AG08395 (cell line): ENCODE data around the gene CHSY1.

ENCODE experiments used
- DNase-seq: peaks from one replicate; pipeline ENCODE4 v3.0.0; 2012; ENCODE audit warnings: mixed read lengths, low spot score

The CHSY1 gene

GRCh38 chr15:101151288-101151687 lies 100.6 kb downstream of the CHSY1 start:
- DNase-seq = no peak

DNA sequence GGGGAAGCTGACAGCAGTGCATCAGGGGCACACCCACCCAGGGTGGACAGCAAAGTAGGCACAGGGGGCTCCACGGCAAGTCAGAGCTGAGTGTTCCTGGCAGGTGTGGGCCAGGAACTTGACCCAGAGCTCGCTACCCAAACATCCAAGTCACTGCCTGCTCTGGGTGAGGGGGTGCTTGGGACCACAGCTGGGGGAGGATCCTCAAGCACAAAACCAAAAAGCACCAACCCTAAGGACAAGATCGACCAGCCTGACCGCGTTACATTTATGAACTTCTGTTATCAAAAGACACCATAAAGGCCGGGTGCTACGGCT lies 101.2 kb downstream of the CHSY1 start:
- DNase-seq = no peak

DNA sequence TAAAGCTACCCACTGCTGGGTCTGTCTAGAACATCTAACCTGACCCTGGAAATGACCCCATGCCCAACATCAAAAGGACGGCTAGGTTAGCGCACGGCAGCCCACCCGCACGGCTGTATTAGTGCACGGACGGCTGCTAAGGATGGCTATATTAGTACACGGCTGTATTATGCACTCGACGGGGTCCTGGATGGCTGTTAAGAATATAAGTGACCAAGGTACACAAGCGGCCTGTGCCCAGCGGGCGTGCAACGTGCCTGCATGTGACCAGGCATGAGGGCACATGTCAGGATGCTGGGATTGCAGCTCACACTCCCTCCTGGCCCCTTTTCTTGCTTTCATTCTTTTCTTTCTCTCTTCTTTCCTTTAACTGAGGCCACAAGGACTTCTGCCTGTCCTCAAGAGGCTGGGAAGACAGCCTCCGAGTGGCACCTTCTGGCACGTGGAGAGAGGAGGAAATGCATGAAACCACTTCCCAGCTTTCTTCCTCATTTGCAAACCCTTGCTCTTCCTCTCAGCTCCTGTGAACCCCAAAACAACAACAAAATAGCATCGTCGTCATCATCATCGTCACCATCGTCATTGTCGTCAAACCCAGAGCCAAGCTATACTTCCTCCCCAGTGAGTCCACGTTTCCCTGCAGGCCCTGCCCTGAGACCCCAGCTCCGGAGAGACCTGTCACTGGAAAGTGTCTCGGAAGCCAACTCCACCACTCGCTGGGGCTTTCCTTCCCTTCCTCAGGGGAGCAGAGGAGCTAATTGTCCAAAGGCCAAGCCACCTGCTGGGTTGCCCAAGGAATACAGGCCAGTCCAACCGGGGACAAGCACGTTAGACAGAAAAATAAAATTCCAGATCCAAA lies 101.8 kb downstream of the CHSY1 start:
- no peak for DNase-seq

DNA sequence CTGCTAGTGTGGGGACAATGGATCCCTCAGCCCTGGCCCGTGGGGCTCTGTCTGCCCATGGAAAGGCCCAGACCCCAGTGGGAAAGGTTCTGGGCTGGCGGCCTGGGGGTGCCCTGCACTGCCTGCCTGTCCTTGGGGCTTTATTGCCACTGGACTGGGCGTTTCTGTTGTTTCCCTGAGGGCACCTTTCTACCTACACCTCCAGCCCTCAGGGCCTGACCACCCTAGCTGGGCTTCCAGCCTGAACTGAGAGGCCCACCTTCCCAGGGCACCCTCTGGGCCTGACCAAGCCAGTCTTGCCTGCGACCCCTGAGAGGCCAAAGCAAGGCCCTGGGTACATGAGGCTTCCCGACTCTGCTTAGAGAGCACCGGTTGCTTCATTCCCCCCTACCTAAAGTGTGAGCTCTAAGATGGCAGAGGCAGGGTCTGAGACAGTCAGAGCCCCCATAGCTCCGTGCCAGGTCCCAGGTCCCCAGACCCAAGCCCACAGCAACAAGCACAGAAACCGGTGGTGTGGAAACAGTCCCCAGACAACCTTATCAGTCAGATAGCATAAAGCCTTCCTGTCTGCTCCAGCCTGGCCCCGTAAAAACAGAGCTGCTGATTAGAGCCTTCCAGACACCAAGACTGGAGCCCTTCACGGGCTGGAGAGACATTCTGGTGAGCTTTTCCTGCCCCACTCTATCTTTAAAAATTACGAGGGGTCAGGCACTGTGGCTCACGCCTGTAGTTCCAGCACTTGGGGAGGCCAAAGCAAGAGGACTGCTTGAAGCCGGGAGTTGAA lies 102.8 kb downstream of the CHSY1 start:
- DNase-seq = no peak

DNA sequence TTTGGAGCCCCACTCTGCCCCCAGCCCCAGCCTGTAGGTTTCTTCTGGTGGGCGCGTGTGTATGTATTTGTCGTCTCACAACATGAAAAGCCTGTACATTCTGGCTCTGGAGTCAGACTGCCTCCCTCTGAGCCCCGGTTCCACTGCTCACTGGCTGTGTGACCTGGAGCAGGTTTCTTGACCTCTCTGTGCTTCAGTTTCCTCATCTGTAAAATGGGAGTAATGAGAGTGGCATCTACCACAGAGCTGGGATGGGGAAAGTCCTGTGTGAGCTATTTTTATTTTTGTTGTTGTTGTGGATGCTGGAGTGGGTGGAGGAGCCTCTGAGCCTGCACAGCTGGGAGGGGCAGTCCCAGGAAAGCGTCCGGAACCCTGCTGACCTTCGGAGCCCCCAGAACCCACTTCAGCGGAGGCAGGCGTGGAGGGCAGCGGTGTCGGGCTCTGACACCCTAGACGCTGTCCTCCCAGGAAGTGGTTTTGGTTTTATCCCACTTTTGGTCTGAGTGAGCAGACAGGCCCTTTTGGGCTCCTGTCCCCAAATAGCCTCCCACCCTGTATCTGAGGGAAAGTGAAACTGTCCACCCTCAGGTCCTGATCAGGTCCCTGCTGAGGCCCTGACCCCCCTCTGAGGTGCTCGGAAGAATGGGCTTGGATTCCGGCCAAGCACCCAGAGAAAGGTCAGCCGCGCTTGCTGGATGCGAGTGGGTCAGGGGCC lies 103.5 kb downstream of the CHSY1 start:
- DNase-seq = no peak

DNA sequence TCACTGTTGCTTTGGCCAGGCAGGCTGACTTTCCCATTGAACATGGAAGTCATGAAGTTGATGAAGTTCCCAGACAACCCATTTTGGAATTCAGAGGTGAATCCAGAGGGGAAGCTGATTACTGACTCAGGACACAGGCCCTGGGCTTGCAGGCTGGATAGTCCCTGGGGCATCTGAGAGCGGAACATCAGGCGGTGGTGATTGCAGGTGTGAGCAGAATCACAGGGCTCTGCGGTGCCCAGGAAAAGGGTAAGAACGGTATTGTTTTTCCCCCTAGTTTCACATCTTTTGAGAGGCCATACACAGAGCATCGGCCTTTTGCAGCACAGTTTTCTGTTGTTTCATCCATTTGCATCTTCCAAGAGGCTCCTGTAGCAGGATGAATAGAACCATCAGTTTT lies 104.7 kb downstream of the CHSY1 start:
- no peak for DNase-seq

GRCh38 chr15:101146118-101146702 lies 105.6 kb downstream of the CHSY1 start:
- DNase-seq = no peak

DNA sequence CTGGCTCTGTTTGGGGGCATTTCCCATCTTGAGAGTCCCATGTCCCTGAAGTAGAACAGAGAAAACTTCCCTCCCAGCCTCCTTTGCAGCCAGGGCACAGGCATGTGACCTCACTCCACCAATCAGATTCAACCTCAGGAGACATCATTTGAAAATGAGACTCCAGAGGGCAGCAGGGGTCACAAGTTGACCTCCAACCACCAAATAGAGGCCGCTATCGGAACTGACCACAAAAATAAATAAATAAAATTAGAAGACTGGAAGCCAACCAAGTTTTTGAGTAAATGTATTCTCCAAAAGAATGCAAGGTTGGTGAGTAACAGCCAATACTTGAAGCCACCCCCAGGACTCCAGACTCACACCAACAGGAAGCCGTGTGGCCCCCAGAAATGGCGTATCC lies 106.5 kb downstream of the CHSY1 start:
- DNase-seq = no peak

- DNase-seq = no peak
Observed at GRCh38 chr15:101143321-101143720, 108.5 kb downstream of the CHSY1 start.

- DNase-seq = no peak
Observed at GRCh38 chr15:101142711-101143110, 109.1 kb downstream of the CHSY1 start.

- no peak for DNase-seq
Observed at GRCh38 chr15:101141926-101142527, 109.8 kb downstream of the CHSY1 start.

GRCh38 chr15:101140697-101141065 lies 111.2 kb downstream of the CHSY1 start:
- DNase-seq = no peak

DNA sequence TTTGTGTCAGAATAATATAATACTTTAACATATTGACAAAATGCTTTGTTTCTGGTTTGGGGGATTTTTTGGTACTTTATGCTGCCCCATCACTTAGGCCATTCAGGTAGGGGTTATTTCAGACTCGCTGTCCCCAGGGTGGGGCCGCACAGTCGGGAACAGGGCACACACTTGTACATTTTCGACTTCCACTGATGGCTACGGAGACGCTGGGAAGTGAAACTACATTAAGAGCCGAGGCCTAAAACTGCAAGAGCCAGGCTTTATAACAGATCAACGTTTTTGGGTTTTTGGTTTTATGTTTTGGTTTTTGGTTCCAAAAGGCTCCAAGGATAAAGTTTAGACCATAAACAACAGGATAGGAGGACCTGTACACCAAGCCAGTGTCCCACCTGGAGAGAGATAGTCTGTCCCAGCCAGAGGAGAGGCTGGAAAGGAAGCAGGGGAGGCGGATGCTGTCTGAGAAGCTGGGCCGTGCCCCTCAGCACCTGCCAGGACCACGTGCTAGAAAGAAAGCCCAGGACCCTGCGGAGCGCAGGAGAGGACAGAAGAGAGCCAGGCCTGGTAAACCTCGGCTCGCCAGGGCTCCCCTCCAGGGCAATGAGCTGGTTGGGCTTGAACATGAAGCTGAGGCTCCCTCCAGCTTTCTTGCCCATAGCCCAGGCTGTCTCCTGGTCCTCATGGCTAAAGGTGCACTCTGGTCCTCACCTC lies 111.7 kb downstream of the CHSY1 start:
- DNase-seq = no peak

DNA sequence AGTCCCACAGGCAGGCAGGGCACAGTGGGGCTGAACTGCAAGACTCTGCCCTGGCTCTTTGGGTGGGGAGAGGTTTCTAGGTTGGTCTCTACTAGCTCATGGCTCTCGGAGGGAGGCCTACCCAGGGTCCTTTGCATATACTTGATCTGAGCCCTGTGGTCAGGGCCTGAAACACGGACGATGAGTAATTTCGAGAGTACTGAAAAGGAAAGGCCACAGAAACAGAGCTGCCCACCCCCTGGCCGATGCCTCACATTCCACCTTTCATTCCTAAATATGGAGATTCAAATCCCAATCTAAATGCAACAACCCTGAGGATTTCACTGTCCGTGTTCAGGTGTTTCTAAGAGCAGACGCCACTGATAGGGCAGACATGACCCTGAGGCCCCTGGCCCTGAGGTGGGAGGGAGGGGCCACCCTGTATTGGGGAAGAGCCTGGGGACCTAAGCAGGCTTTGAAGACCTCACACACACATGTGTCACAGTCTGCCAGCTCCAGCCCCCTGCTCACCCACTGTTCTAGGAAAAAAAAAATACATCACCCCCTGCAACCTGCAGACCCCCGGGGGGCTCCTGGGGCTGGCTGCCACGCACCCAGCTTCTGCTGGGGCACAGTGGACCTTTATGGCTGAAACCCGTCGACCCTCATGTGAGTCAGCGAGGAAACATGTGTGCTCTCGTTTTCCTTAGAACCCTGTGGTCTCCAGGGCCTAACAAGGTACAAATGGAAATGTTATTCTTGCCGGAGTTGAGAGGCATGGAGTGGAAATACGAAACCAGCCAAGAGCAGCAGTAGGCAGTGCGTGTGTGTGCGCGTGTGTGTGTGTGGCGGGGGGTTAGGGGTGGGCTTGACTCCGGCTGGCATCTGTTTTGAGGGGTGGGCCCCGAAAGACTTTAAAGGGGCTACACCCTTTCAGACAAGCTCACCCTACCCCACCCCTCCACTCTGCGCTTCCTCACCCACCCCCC lies 112.7 kb downstream of the CHSY1 start:
- DNase-seq = no peak

- no peak for DNase-seq
Observed at GRCh38 chr15:101138086-101138660, 113.7 kb downstream of the CHSY1 start.

- DNase-seq = no peak
Observed at GRCh38 chr15:101137312-101137940, 114.4 kb downstream of the CHSY1 start.

GRCh38 chr15:101136381-101137268 lies 115.2 kb downstream of the CHSY1 start:
- no peak for DNase-seq

DNA sequence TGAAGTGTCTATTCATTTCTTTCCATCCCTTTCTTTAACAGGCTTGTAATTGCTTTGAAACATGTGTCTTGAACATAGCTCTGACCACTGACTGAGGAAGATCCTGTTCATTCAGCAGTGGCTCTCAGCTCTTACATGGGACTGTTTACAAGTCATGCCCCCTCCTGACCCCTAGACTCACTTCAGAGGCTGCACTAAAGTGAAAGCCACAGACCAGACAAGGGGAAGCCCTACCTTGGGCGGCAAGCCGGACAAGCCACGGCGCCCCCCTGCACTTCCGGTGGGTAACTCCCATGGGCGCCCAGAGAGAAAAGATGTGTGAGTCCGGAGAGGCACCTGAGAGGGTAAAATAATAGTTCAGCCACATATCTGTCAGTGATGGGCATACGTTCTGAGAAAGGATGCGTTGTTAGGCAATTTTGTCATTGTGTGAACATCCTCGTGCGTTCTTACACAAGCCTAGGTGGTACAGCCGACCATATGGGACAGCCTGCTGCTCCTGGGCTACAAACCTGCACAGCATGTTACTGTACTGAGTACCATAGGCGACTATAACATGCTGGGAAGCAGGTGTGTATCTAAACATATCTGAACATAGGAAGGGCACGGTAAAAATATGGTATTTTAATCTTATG lies 116.2 kb downstream of the CHSY1 start:
- no peak for DNase-seq
